ENCODE results near the gene STEAP1.

STEAP1 gene

DNA sequence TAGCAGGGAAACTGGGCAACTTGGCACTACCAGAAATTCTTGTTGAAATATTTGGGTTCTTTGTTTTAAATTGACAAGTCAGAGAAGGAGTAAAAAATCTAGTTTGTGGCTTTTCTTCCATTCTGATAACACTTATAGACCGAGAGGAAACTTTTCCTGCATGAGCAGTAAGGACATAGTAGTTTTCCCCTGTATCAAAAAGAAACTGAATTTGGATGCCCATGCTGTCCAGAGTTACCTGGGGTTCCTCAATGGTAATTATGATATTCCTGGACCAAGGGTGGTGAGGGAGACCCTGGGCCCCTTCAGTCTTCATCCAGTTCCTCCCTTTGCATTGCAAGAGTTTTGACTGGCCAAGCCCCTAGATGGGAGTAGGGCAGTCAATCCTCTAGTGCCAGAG, 37.4 kb downstream of the STEAP1 start:
- Histone ChIP-seq H3K4me3 (ENCODE audit: low read length, poor library complexity, severe bottlenecking) (no peak overlapping the region), H3K9me3 (ENCODE audit: insufficient read depth, low read depth, low read length) (no peaks in the 10 kb centered on the region), H2AFZ (ENCODE audit: low read length) (no peak overlapping the region), H4K20me1 (ENCODE audit: insufficient read depth, low read length, poor library complexity, severe bottlenecking) (no peaks in the 10 kb centered on the region), H3K4me1 (ENCODE audit: insufficient read depth, low read length, poor library complexity, severe bottlenecking) (no peaks in the 10 kb centered on the region), H3K27me3 (ENCODE audit: insufficient read depth, low read length, poor library complexity, severe bottlenecking) (no peaks in the 10 kb centered on the region), H3K79me2 (ENCODE audit: insufficient read depth, low read length) (no peaks in the 10 kb centered on the region), H3K36me3 (ENCODE audit: insufficient read depth, low read length) (no peaks in the 10 kb centered on the region), H3K9me2 (replicated peaks; ENCODE audit: low read depth, low read length) (no peaks in the 10 kb centered on the region), H3K4me2 (ENCODE audit: low read depth, low read length, poor library complexity, severe bottlenecking) (no peak overlapping the region), H3F3A (ENCODE audit: low read depth) (no peaks in the 10 kb centered on the region), H3K9ac (ENCODE audit: low read depth, low read length, poor library complexity, severe bottlenecking) (no peak overlapping the region)
- no peak for TF ChIP-seq EZH2phosphoT487 (IDR thresholded peaks at IDR 0.05; ENCODE audit: borderline replicate concordance)
- TF ChIP-seq, protein P1, sequence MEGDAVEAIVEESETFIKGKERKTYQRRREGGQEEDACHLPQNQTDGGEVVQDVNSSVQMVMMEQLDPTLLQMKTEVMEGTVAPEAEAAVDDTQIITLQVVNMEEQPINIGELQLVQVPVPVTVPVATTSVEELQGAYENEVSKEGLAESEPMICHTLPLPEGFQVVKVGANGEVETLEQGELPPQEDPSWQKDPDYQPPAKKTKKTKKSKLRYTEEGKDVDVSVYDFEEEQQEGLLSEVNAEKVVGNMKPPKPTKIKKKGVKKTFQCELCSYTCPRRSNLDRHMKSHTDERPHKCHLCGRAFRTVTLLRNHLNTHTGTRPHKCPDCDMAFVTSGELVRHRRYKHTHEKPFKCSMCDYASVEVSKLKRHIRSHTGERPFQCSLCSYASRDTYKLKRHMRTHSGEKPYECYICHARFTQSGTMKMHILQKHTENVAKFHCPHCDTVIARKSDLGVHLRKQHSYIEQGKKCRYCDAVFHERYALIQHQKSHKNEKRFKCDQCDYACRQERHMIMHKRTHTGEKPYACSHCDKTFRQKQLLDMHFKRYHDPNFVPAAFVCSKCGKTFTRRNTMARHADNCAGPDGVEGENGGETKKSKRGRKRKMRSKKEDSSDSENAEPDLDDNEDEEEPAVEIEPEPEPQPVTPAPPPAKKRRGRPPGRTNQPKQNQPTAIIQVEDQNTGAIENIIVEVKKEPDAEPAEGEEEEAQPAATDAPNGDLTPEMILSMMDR (conservative IDR thresholded peaks at IDR 0.05; ENCODE audit: low read length) = no peak

DNA sequence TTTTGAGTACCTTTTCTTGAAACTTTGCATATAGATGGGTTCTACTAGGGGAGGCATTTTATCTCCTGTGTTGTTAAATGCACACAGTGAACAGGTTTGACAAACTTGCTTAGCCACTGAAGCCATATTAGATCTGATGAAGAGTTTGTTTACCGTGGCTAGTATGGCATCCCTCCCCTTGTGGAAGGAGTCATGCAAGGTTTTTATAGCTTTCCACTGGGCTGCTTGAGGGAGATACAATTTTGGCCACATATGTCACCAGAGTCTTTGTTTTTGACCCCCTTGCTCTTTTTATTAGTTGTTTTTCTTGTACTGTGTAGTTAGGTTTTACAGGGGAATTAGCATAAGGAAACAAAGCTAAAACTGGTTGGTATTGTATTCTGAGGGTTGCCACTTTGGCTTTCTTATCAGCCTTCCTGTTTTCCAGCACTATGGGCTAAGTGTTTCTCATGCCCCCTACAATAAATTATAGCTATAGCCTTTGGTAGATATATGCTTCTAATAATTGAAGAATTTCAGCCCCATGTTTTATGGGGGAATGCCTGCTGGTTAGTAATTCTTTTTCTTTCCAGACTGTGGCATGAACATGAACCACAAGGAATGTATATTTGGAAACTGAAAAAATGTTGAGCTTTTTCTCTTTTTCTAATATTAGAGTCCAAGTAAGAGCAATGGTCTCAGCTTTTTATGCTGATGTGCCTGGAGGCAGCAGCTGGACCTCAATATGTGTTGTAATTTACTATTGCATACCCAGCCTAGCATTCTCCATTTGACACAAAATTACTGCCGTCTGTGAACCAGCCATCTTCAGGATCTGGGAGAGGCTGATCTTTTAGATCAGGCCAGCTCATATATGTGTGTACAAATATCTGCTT, 38.8 kb downstream of the STEAP1 start:
- Histone ChIP-seq H3K9ac (ENCODE audit: low read depth, low read length, poor library complexity, severe bottlenecking) (no peak overlapping the region), H3K4me1 (ENCODE audit: insufficient read depth, low read length, poor library complexity, severe bottlenecking) (no peaks in the 10 kb centered on the region), H3K4me2 (ENCODE audit: low read depth, low read length, poor library complexity, severe bottlenecking) (no peak overlapping the region), H3K9me3 (ENCODE audit: insufficient read depth, low read depth, low read length) (no peaks in the 10 kb centered on the region), H3K36me3 (ENCODE audit: insufficient read depth, low read length) (no peaks in the 10 kb centered on the region), H3K4me3 (ENCODE audit: low read length, poor library complexity, severe bottlenecking) (no peak overlapping the region), H2AFZ (ENCODE audit: low read length) (no peak overlapping the region), H3F3A (ENCODE audit: low read depth) (no peaks in the 10 kb centered on the region), H3K27me3 (ENCODE audit: insufficient read depth, low read length, poor library complexity, severe bottlenecking) (no peaks in the 10 kb centered on the region), H3K79me2 (ENCODE audit: insufficient read depth, low read length) (no peaks in the 10 kb centered on the region), H3K9me2 (replicated peaks; ENCODE audit: low read depth, low read length) (no peaks in the 10 kb centered on the region), H4K20me1 (ENCODE audit: insufficient read depth, low read length, poor library complexity, severe bottlenecking) (no peaks in the 10 kb centered on the region)
- TF ChIP-seq, protein P1 (conservative IDR thresholded peaks at IDR 0.05; ENCODE audit: low read length) = no peak
- TF ChIP-seq EZH2phosphoT487 (IDR thresholded peaks at IDR 0.05; ENCODE audit: borderline replicate concordance) = no peak

DNA sequence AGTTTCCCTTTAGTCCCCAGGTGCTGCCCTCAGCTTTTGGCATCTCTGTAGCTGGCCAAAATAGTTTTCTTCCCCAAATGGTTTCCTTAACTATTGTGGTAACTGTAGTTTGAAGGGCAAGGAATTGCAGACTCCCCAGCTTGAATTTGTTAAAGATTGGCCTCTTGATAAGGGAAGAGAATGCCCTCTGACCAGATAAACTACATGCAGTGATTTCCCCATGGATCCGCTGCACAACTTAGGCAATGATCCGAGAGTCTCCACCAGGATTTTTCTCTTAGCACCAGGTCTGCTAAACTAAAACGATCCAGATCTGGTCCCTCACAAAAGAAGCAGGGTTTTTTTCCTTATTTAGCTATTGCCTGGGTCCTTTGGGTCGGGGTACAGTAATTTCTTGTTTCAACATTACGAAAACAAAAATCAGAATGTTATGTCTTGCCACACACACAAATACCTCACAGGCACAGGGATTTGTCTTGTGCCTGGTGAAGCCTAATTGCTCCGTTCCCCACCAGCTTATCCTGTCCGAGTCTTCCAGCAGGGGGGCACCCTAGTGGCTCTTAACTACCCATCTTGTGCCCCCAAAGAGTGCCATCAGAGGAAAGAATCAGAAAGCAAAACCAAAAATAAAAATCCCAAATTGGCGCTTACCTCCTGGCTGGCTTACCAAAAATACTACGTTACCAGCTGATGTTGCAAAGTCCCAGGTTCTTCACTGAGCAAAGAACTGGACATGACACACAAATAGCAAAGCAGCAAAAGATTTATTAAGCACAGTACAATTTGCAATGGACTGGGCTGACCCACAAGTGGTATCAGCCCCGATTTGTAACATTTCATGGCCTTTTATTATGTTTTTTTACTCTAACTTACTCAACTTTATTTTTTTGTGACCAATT, 40.9 kb downstream of the STEAP1 start:
- Histone ChIP-seq H2AFZ (ENCODE audit: low read length) (no peak overlapping the region), H3K4me3 (ENCODE audit: low read length, poor library complexity, severe bottlenecking) (no peak overlapping the region), H4K20me1 (ENCODE audit: insufficient read depth, low read length, poor library complexity, severe bottlenecking) (no peaks in the 10 kb centered on the region), H3K9me2 (replicated peaks; ENCODE audit: low read depth, low read length) (no peaks in the 10 kb centered on the region), H3K4me2 (ENCODE audit: low read depth, low read length, poor library complexity, severe bottlenecking) (no peak overlapping the region), H3K4me1 (ENCODE audit: insufficient read depth, low read length, poor library complexity, severe bottlenecking) (no peaks in the 10 kb centered on the region), H3K36me3 (ENCODE audit: insufficient read depth, low read length) (no peaks in the 10 kb centered on the region), H3K9ac (ENCODE audit: low read depth, low read length, poor library complexity, severe bottlenecking) (no peak overlapping the region), H3K79me2 (ENCODE audit: insufficient read depth, low read length) (no peaks in the 10 kb centered on the region), H3K9me3 (ENCODE audit: insufficient read depth, low read depth, low read length) (no peaks in the 10 kb centered on the region), H3K27me3 (ENCODE audit: insufficient read depth, low read length, poor library complexity, severe bottlenecking) (no peaks in the 10 kb centered on the region), H3F3A (ENCODE audit: low read depth) (no peaks in the 10 kb centered on the region)
- TF ChIP-seq, protein P1 (conservative IDR thresholded peaks at IDR 0.05; ENCODE audit: low read length) = no peak
- TF ChIP-seq EZH2phosphoT487 (IDR thresholded peaks at IDR 0.05; ENCODE audit: borderline replicate concordance) = no peak
